Measurements from ENCODE around the gene STRN.

STRN gene

DNA sequence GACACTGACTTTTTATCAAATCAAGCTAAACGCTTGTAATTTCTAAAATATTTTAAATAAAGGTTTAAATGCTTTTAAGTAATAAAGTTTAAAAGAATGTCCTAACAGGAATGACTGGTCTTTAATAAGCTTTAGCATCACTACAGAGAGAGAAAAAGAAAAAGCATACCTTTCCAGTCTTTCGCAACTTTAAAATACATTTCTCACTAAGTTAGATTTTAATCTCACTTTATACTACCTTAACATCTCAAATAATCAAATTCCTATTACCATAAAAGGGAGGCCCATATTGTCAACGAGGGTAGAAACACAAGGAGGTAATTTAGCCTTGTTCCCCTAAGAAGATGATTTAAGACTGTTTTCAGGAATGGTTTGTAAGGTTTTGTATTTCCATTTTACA, 80.7 kb downstream of the STRN start:
- in situ Hi-C loops (cut with MboI; ENCODE audit: low pct_unique_long_range_greater_than_20kb, low sequenced_read_pairs, unreplicated experiment), result no loop called here
- no peak for DNase-seq (ENCODE audit: low spot score)
- TF ChIP-seq, protein P1, sequence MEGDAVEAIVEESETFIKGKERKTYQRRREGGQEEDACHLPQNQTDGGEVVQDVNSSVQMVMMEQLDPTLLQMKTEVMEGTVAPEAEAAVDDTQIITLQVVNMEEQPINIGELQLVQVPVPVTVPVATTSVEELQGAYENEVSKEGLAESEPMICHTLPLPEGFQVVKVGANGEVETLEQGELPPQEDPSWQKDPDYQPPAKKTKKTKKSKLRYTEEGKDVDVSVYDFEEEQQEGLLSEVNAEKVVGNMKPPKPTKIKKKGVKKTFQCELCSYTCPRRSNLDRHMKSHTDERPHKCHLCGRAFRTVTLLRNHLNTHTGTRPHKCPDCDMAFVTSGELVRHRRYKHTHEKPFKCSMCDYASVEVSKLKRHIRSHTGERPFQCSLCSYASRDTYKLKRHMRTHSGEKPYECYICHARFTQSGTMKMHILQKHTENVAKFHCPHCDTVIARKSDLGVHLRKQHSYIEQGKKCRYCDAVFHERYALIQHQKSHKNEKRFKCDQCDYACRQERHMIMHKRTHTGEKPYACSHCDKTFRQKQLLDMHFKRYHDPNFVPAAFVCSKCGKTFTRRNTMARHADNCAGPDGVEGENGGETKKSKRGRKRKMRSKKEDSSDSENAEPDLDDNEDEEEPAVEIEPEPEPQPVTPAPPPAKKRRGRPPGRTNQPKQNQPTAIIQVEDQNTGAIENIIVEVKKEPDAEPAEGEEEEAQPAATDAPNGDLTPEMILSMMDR (IDR thresholded peaks at IDR 0.05; ENCODE audit: extremely low read depth, insufficient read depth, missing control alignments), result no peak

GRCh38 chr2:36882532-36882931, 83.8 kb downstream of the STRN start:
- in situ Hi-C loops (cut with MboI; ENCODE audit: low pct_unique_long_range_greater_than_20kb, low sequenced_read_pairs, unreplicated experiment), result no loop called here
- TF ChIP-seq, protein P1 (IDR thresholded peaks at IDR 0.05; ENCODE audit: extremely low read depth, insufficient read depth, missing control alignments), result no peak
- DNase-seq (ENCODE audit: low spot score), result no peak

DNA sequence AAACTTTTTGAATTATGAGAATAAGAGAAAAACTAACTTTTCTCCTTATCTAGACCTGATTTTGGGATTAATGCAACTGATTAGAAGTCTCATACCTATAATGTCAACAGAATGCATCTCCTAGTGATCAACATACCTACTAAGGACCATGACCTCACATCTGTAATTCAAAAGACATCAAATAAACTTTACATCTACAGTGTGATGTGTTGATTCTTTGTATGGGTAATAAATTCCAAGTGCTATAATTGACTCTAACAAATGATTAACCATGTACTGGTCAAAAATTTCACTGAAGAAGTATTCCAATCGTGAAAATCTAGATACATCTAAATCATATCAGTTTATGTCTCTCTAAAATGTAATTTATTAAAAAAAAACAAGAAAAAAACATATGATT, 84.5 kb downstream of the STRN start:
- in situ Hi-C loops (cut with MboI; ENCODE audit: low pct_unique_long_range_greater_than_20kb, low sequenced_read_pairs, unreplicated experiment), result no loop called here
- TF ChIP-seq, protein P1 (IDR thresholded peaks at IDR 0.05; ENCODE audit: extremely low read depth, insufficient read depth, missing control alignments), result no peak

DNA sequence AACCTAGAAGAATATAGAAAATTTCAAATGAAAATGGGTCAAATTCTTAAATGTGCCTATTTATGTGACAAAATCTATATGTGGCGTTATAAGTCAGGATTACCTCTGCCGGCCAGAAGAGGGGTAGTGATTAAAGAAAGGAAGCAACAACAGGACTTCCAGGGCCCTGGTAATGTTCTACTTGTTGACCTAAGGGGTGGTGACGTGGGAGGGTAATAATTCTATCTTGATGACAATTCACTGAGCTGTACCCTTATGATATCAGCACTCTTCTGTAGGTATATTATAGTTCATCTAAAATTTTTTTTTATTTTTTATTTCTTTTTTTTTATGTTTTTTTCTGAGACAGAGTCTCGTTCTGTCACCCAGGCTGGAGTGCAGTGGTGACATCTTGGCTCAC, 87.9 kb downstream of the STRN start:
- TF ChIP-seq, protein P1 (IDR thresholded peaks at IDR 0.05; ENCODE audit: extremely low read depth, insufficient read depth, missing control alignments), result no peak
- no peak for DNase-seq (ENCODE audit: low spot score)
- in situ Hi-C loops (cut with MboI; ENCODE audit: low pct_unique_long_range_greater_than_20kb, low sequenced_read_pairs, unreplicated experiment), result no loop called here

More for the DNA sequence above, 84.5 kb downstream of the STRN start:
- DNase-seq (ENCODE audit: low spot score), result no peak

GRCh38 chr2:36871068-36871707, 95.1 kb downstream of the STRN start:
- TF ChIP-seq, protein P1 (IDR thresholded peaks at IDR 0.05; ENCODE audit: extremely low read depth, insufficient read depth, missing control alignments), result no peak
- in situ Hi-C loops (cut with MboI; ENCODE audit: low pct_unique_long_range_greater_than_20kb, low sequenced_read_pairs, unreplicated experiment), result no loop called here
- DNase-seq (ENCODE audit: low spot score), result no peak

DNA sequence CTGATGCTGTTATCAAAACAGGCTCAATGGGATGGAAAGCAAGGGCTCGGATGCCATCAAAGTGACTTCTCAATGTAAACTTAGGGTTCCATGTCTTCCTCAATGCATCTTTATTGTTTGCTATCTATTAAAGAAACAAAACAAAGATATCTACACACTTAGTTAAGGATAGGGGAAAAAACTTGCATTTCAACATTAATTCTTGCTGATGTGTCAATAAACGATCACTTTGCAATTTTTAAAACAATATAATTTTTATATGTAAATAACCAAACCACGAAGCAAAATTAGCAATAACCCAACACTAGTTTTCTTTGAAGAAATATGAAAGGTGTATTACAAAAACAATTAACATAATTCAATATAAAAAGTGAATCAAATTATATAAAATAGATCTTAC, 96.7 kb downstream of the STRN start:
- no peak for DNase-seq (ENCODE audit: low spot score)
- in situ Hi-C loops (cut with MboI; ENCODE audit: low pct_unique_long_range_greater_than_20kb, low sequenced_read_pairs, unreplicated experiment), result no loop called here
- TF ChIP-seq, protein P1 (IDR thresholded peaks at IDR 0.05; ENCODE audit: extremely low read depth, insufficient read depth, missing control alignments), result no peak
